Mesothelial cell of epicardium (in vitro differentiated cells): Measurements from ENCODE around the gene SLC48A1. TPM values are rescaled to one million over a fixed set of nuclear protein-coding genes. Genes with fewer than 3 reads are reported as not detected.

Experiments
- DNase-seq, 2 experiments: peaks; one replicate each; pipeline ENCODE4 v3.0.0; 2021; ENCODE audit warnings: low spot score in 2 of 2; ENCODE audit not compliant: unreplicated experiment in 2 of 2
- H3K27ac Mint-ChIP-seq: 2 replicates; pipeline ENCODE4 v1.8.0; 2021; ENCODE audit warnings: mixed read lengths
- H3K27me3 Mint-ChIP-seq: 2 replicates; pipeline ENCODE4 v1.8.0; 2021; ENCODE audit warnings: low read depth, mixed read lengths
- H3K36me3 Mint-ChIP-seq: 2 replicates; pipeline ENCODE4 v1.8.0; 2021; ENCODE audit warnings: mixed read lengths
- H3K4me1 Mint-ChIP-seq: 2 replicates; pipeline ENCODE4 v1.8.0; 2021; ENCODE audit warnings: mixed read lengths
- H3K4me3 Mint-ChIP-seq: 2 replicates; pipeline ENCODE4 v1.8.0; 2021; ENCODE audit warnings: mild to moderate bottlenecking, moderate library complexity, mixed read lengths
- H3K9me3 Mint-ChIP-seq: 2 replicates; pipeline ENCODE4 v1.8.0; 2021; ENCODE audit warnings: mixed read lengths
- total RNA-seq: library from RNA; stranded (reverse); gene quantifications from 3 replicates; pipeline ENCODE4 v1.2.1, GENCODE V29; 2021
- TF ChIP-seq, protein P1 (sequence below): fragments of 200-600 bp; sonication (generic); IDR thresholded peaks from one replicate; pipeline ENCODE4 v1.5.0; 2021; ENCODE audit warnings: antibody characterized with exemption; ENCODE audit not compliant: unreplicated experiment

SLC48A1 gene
- total RNA-seq, 1 donor from 2014 or later: 27.7 TPM

DNA sequence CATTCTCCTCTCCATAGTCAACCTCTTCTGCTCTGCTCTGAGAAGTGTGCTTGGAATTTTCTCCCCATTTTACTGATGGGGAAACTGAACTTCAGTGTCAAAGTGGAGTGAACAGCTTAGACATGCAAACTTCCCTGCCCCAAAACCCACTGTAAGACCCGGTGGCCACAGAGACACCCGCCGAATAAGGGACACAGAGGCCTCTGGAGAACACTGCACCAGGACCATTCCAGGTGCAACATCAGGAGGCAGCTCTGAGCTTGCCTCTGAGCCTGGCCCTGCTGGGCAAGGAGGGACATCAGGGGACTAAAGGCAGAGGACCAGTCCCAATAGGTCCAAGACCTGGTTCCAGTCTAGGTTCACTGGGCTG, 45.0 kb downstream of the SLC48A1 start:
- peak overlapping the region; percentile 94 for H3K27ac Mint-ChIP-seq
- H3K4me1 Mint-ChIP-seq: peaks cover 69% of the 10 kb centered on the region
- TF ChIP-seq, protein P1, sequence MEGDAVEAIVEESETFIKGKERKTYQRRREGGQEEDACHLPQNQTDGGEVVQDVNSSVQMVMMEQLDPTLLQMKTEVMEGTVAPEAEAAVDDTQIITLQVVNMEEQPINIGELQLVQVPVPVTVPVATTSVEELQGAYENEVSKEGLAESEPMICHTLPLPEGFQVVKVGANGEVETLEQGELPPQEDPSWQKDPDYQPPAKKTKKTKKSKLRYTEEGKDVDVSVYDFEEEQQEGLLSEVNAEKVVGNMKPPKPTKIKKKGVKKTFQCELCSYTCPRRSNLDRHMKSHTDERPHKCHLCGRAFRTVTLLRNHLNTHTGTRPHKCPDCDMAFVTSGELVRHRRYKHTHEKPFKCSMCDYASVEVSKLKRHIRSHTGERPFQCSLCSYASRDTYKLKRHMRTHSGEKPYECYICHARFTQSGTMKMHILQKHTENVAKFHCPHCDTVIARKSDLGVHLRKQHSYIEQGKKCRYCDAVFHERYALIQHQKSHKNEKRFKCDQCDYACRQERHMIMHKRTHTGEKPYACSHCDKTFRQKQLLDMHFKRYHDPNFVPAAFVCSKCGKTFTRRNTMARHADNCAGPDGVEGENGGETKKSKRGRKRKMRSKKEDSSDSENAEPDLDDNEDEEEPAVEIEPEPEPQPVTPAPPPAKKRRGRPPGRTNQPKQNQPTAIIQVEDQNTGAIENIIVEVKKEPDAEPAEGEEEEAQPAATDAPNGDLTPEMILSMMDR: no peak
- peak overlapping the region; percentile 80 for H3K4me3 Mint-ChIP-seq
- H3K27me3 Mint-ChIP-seq: no peaks in the 10 kb centered on the region
- no peaks in the 10 kb centered on the region for H3K9me3 Mint-ChIP-seq
- no peak for DNase-seq
- H3K36me3 Mint-ChIP-seq: no peaks in the 10 kb centered on the region

DNA sequence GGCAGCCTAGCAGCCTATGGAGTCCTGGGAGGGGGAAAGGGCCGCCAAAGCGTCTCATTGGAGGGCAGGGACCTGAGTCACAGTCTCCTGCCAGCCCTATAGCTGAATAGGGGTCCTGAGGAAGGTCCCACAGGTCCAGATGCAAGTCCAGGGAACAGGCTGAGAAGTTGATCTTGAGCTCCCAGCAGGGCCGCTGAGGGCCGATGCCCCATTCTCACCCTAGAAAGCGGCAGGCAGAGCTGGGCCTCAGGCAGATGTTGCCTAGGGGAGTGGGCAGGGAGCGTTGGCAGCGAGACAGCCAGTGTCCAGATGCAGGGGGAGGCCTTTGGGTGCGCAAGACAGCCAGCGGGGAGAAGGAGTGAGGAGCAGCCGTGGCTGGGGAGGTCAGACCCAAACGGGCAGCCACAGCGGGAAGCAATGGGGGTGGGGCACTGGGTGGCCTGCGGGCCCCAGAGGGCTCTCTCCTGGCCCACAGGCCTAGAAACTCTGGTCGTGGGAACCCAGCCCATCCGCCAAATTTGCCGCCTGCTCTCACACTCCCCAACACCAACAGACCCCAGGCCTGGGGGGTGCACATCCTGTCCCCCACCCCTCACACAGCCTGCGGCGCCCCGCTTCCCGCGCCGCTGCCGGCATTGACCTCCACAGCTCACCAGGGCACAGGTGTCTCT, 45.6 kb downstream of the SLC48A1 start:
- H3K9me3 Mint-ChIP-seq: no peaks in the 10 kb centered on the region
- peak in 1 of 2 experiments; percentile 52 for DNase-seq
- peaks cover 64% of the 10 kb centered on the region for H3K4me1 Mint-ChIP-seq
- H3K4me3 Mint-ChIP-seq: peak overlapping the region; percentile 80
- no peaks in the 10 kb centered on the region for H3K36me3 Mint-ChIP-seq
- H3K27me3 Mint-ChIP-seq: no peaks in the 10 kb centered on the region
- peak overlapping the region; percentile 94 for H3K27ac Mint-ChIP-seq
- TF ChIP-seq, protein P1: no peak

DNA sequence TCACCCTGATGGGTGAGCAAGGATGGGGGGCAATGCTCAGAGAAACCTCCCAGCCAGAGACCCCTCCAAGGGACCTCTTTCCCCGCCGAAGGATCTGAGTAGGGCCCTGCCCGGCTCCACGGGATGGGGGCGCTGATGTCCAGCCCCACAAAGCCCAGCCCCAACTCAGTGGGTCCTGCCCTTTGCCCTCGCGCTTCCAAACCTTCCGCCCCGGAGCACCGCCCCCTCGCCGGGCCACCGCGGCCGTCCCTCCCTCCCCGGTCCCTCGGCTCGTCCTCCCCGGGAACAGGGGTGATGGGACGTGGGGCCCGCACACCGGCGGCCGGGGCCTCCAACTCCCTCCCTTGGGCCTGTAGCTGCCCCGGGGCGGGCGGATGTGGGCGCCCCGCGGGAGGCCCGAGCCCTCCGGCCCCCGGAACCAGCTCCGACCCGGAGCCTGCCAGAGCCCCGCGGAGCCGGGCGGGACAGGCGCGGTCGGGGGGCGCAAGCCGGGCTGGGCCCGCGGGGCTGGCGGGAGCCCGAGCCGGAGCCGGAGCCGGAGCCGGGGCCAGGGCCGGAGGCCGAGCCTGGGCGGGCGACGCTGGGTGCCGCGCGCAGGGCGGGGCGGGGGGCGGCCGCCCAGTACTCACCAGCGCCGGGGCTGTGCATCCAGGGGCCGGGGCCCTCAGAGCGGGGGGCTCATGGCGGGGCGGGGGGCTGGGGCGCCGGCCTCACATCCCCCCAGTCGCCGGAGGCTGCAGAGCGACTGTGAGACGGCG, 46.3 kb downstream of the SLC48A1 start:
- no peaks in the 10 kb centered on the region for H3K9me3 Mint-ChIP-seq
- H3K27me3 Mint-ChIP-seq: no peaks in the 10 kb centered on the region
- peak in 1 of 2 experiments; percentile 53 for DNase-seq
- TF ChIP-seq, protein P1: no peak
- no peaks in the 10 kb centered on the region for H3K36me3 Mint-ChIP-seq
- H3K4me3 Mint-ChIP-seq: peak overlapping the region; percentile 90
- H3K4me1 Mint-ChIP-seq: peaks cover 57% of the 10 kb centered on the region
- H3K27ac Mint-ChIP-seq: peak overlapping the region; percentile 94

DNA sequence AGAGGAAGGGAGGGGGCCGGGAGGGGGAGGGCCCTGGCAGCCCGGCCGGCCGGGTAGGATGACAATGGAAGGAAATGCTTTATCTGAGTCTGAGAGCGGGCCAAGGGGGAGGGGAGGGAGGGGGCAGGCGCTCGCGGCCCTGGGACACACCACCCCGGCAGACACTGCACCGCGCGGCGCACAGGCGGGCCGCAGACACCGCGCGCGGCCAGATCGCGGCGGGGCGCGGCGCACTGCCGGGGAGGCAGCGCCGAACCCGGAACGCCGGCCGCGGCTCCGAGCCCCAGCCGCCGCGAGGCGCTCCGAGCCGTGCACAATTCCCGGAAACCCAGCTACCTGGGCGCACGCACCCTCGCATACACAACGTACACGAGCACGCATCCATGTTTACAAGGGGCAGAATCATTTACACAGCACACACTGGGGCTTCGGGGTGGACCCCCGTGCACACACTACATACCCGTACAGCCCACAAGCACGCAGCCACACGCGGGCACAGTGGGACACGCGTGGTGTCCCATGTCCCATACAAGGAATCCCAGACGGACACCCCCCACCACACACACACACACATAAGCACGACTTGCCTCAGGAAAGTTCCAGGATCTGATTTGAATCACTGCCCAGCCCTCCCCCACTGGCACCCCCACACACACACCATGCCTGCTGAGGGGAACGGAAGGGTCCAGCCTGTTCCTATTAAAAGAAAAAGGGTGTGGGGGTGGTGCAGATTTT, 47.0 kb downstream of the SLC48A1 start, which contains the start of gene HDAC7:
TSS of gene HDAC7 (minus strand) at position 8 of the 735 bp plus-strand sequence. CDS start 118 bp downstream, outside the sequence.
- Mint-ChIP-seq H3K27me3 (no peaks in the 10 kb centered on the region), H3K36me3 (no peaks in the 10 kb centered on the region), H3K4me1 (peaks cover 60% of the 10 kb centered on the region), H3K27ac (peak within 1 kb of the TSS; percentile 99), H3K9me3 (no peaks in the 10 kb centered on the region), H3K4me3 (peak within 1 kb of the TSS; percentile 90)
- peak; percentile 57 to 66 for DNase-seq
- TF ChIP-seq, protein P1: no peak

DNA sequence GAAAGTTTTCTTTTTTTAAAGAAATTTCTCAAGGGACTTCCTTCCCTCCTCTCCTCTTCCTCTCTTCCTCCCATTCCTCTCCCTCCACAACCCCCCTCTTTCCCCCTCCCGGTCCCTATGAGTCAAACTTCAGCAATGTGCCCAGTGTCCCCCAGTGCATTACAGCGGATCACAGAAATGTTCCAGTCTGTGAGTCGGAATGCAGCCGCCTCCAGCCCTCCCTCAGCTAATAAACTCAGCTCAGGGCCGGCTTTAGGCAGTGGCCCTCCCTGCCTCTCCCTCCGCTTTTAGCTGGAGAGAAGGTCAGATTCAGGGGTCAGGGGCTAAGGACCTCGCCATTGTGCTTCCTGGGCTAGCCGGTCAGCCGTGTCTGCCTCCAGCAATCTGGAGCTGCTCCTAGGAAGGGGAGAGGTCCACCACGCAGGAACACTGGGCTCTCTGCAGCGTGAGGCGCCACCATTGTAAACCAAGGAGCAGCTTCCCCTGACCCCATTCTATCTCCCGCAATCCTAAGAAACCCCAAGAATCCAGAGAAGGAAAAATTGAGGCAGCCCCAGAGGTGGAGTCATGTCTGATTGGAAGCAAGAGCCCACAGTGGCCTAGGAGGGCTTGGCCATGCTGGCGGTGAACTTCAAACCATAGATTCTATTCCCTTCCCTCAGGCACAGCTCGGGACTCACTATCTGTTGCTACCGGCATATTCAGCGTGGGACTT, 47.8 kb downstream of the SLC48A1 start:
- no peaks in the 10 kb centered on the region for H3K36me3 Mint-ChIP-seq
- peak overlapping the region; percentile 90 for H3K4me3 Mint-ChIP-seq
- DNase-seq: peak; percentile 50 to 75
- peak overlapping the region; percentile 99 for H3K27ac Mint-ChIP-seq
- no peaks in the 10 kb centered on the region for H3K27me3 Mint-ChIP-seq
- no peaks in the 10 kb centered on the region for H3K9me3 Mint-ChIP-seq
- H3K4me1 Mint-ChIP-seq: peaks cover 68% of the 10 kb centered on the region
- TF ChIP-seq, protein P1: no peak
